ENCODE results near the gene SPTB.

GRCh38 chr14:64818151-64818550 is 61.6 kb downstream of the SPTB start:
- TF ChIP-seq, protein P1, sequence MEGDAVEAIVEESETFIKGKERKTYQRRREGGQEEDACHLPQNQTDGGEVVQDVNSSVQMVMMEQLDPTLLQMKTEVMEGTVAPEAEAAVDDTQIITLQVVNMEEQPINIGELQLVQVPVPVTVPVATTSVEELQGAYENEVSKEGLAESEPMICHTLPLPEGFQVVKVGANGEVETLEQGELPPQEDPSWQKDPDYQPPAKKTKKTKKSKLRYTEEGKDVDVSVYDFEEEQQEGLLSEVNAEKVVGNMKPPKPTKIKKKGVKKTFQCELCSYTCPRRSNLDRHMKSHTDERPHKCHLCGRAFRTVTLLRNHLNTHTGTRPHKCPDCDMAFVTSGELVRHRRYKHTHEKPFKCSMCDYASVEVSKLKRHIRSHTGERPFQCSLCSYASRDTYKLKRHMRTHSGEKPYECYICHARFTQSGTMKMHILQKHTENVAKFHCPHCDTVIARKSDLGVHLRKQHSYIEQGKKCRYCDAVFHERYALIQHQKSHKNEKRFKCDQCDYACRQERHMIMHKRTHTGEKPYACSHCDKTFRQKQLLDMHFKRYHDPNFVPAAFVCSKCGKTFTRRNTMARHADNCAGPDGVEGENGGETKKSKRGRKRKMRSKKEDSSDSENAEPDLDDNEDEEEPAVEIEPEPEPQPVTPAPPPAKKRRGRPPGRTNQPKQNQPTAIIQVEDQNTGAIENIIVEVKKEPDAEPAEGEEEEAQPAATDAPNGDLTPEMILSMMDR (IDR thresholded peaks at IDR 0.05; ENCODE audit: borderline replicate concordance, extremely low read depth, low read length, poor library complexity, severe bottlenecking), result no peak
- no peak for TF ChIP-seq EZH2 (IDR thresholded peaks at IDR 0.05; ENCODE audit: borderline replicate concordance, low read depth, low read length, severe bottlenecking)

All from DND-41 (cell line).